ACC112 (cell line): ENCODE data around the gene CRISPLD2.

Experiments used
- H2AFZ ChIP-seq: fragments of 200-600 bp; sonication (generic); one replicate; pipeline ENCODE4 v1.6.0; 2017; ENCODE audit warnings: antibody characterized with exemption, low read length; ENCODE audit not compliant: unreplicated experiment
- H3K27ac ChIP-seq: fragments of 200-600 bp; sonication (generic); 2 replicates; pipeline ENCODE4 v1.5.1; 2014; ENCODE audit warnings: low read depth, mild to moderate bottlenecking, antibody characterized with exemption, low read length, moderate library complexity
- H3K27me3 ChIP-seq: fragments of 200-600 bp; sonication (generic); 2 replicates; pipeline ENCODE4 v1.6.1; 2014; ENCODE audit warnings: mild to moderate bottlenecking, antibody characterized with exemption, low read length, moderate library complexity, mixed read lengths; ENCODE audit not compliant: insufficient read depth
- H3K36me3 ChIP-seq: fragments of 200-600 bp; sonication (generic); 2 replicates; pipeline ENCODE4 v1.6.1; 2016; ENCODE audit warnings: mild to moderate bottlenecking, antibody characterized with exemption, low read length, moderate library complexity, mixed read lengths; ENCODE audit not compliant: insufficient read depth
- H3K4me1 ChIP-seq: fragments of 200-600 bp; sonication (generic); one replicate; pipeline ENCODE4 v1.6.1; 2016; ENCODE audit warnings: low read length, mixed read lengths; ENCODE audit not compliant: insufficient read depth, unreplicated experiment, control insufficient read depth
- H3K4me3 ChIP-seq: fragments of 200-600 bp; sonication (generic); 2 replicates; pipeline ENCODE4 v1.5.1; 2014; ENCODE audit warnings: mild to moderate bottlenecking, low read depth, low read length
- H3K79me2 ChIP-seq: fragments of 200-600 bp; sonication (generic); one replicate; pipeline ENCODE4 v1.6.0; 2016; ENCODE audit warnings: low read length; ENCODE audit not compliant: control insufficient read depth, unreplicated experiment, insufficient read depth

Gene CRISPLD2

GRCh38 chr16:84947996-84948850, 128.4 kb downstream of the CRISPLD2 start:
- no peaks in the 10 kb centered on the region for H3K36me3 ChIP-seq
- no peak overlapping the region for H2AFZ ChIP-seq
- no peak overlapping the region for H3K27ac ChIP-seq
- H3K4me3 ChIP-seq: no peak overlapping the region
- H3K79me2 ChIP-seq: no peaks in the 10 kb centered on the region
- no peaks in the 10 kb centered on the region for H3K4me1 ChIP-seq
- H3K27me3 ChIP-seq: no peaks in the 10 kb centered on the region

- Histone ChIP-seq H3K27ac (no peak overlapping the region), H3K27me3 (no peaks in the 10 kb centered on the region)
Measured at GRCh38 chr16:84948851-84949610, 129.2 kb downstream of the CRISPLD2 start.

GRCh38 chr16:84949772-84950436, 130.1 kb downstream of the CRISPLD2 start:
- no peak overlapping the region for H3K27ac ChIP-seq
- H3K36me3 ChIP-seq: no peaks in the 10 kb centered on the region
- H2AFZ ChIP-seq: no peak overlapping the region
- no peak overlapping the region for H3K4me3 ChIP-seq
- H3K4me1 ChIP-seq: no peaks in the 10 kb centered on the region
- H3K27me3 ChIP-seq: no peaks in the 10 kb centered on the region
- H3K79me2 ChIP-seq: no peaks in the 10 kb centered on the region

More at GRCh38 chr16:84948851-84949610, 129.2 kb downstream of the CRISPLD2 start:
- no peaks in the 10 kb centered on the region for H3K36me3 ChIP-seq
- no peaks in the 10 kb centered on the region for H3K4me1 ChIP-seq
- H2AFZ ChIP-seq: no peak overlapping the region
- no peaks in the 10 kb centered on the region for H3K79me2 ChIP-seq
- no peak overlapping the region for H3K4me3 ChIP-seq

GRCh38 chr16:84950906-84951305, 131.1 kb downstream of the CRISPLD2 start:
- no peaks in the 10 kb centered on the region for H3K27me3 ChIP-seq
- H3K27ac ChIP-seq: no peak overlapping the region
- H3K4me1 ChIP-seq: no peaks in the 10 kb centered on the region
- H3K36me3 ChIP-seq: no peaks in the 10 kb centered on the region
- H2AFZ ChIP-seq: no peak overlapping the region
- no peak overlapping the region for H3K4me3 ChIP-seq
- H3K79me2 ChIP-seq: no peaks in the 10 kb centered on the region

- H3K4me3 ChIP-seq: no peak overlapping the region
- no peaks in the 10 kb centered on the region for H3K36me3 ChIP-seq
- H3K4me1 ChIP-seq: no peaks in the 10 kb centered on the region
- H2AFZ ChIP-seq: no peak overlapping the region
- no peaks in the 10 kb centered on the region for H3K79me2 ChIP-seq
- no peaks in the 10 kb centered on the region for H3K27me3 ChIP-seq
- no peak overlapping the region for H3K27ac ChIP-seq
Measured at GRCh38 chr16:84952335-84953189, 132.8 kb downstream of the CRISPLD2 start.

GRCh38 chr16:84953190-84953746, 133.5 kb downstream of the CRISPLD2 start:
- H3K27ac ChIP-seq: no peak overlapping the region
- no peaks in the 10 kb centered on the region for H3K36me3 ChIP-seq
- no peak overlapping the region for H3K4me3 ChIP-seq
- no peaks in the 10 kb centered on the region for H3K4me1 ChIP-seq
- H2AFZ ChIP-seq: no peak overlapping the region
- H3K79me2 ChIP-seq: no peaks in the 10 kb centered on the region
- no peaks in the 10 kb centered on the region for H3K27me3 ChIP-seq

- Histone ChIP-seq H3K36me3 (no peaks in the 10 kb centered on the region), H3K4me3 (no peak overlapping the region), H2AFZ (no peak overlapping the region), H3K27ac (no peak overlapping the region), H3K4me1 (no peaks in the 10 kb centered on the region), H3K79me2 (no peaks in the 10 kb centered on the region), H3K27me3 (no peaks in the 10 kb centered on the region)
Measured at GRCh38 chr16:84955427-84955826, 135.6 kb downstream of the CRISPLD2 start.

- no peak overlapping the region for H3K4me3 ChIP-seq
- no peak overlapping the region for H2AFZ ChIP-seq
- no peaks in the 10 kb centered on the region for H3K36me3 ChIP-seq
- H3K79me2 ChIP-seq: no peaks in the 10 kb centered on the region
- H3K27ac ChIP-seq: no peak overlapping the region
- H3K27me3 ChIP-seq: no peaks in the 10 kb centered on the region
- H3K4me1 ChIP-seq: no peaks in the 10 kb centered on the region
Measured at GRCh38 chr16:84957192-84957591, 137.4 kb downstream of the CRISPLD2 start.

GRCh38 chr16:84957792-84958191, 138.0 kb downstream of the CRISPLD2 start:
- no peak overlapping the region for H3K4me3 ChIP-seq
- H2AFZ ChIP-seq: no peak overlapping the region
- no peaks in the 10 kb centered on the region for H3K79me2 ChIP-seq
- no peaks in the 10 kb centered on the region for H3K4me1 ChIP-seq
- no peak overlapping the region for H3K27ac ChIP-seq
- H3K27me3 ChIP-seq: no peaks in the 10 kb centered on the region; the same call in 1 of the 2 replicates
- no peaks in the 10 kb centered on the region for H3K36me3 ChIP-seq
